Testis (tissue), 3 donors: ENCODE measurements around the gene SLMAP. TPM values are rescaled to one million over a fixed set of nuclear protein-coding genes. Genes with fewer than 3 reads are reported as not detected.
"Not testable (repeated sequence)": the region's sequence is repeated elsewhere in the genome, so short reads cannot be mapped to it uniquely, and the experiment has no call there.

ENCODE experiments used
- DNase-seq: peaks from one replicate; pipeline ENCODE4 v3.0.0-alpha.2; 2019
- H3K27ac ChIP-seq, 2 donors: fragments of 200-600 bp; sonication (generic); one replicate each; pipeline ENCODE4 v1.5.1; 2019
- H3K27me3 ChIP-seq: fragments of 200-600 bp; sonication (generic); one replicate; pipeline ENCODE4 v1.5.1; 2019
- H3K36me3 ChIP-seq: fragments of 200-600 bp; sonication (generic); one replicate; pipeline ENCODE4 v1.5.1; 2017; ENCODE audit warnings: low read depth; ENCODE audit errors: missing control alignments
- H3K4me1 ChIP-seq: fragments of 200-600 bp; sonication (generic); one replicate; pipeline ENCODE4 v1.5.1; 2019
- H3K4me3 ChIP-seq, 2 donors: fragments of 200-600 bp; sonication (generic); one replicate each; pipeline ENCODE4 v1.5.1; 2017 to 2019
- H3K9me3 ChIP-seq: fragments of 200-600 bp; sonication (generic); one replicate; pipeline ENCODE4 v1.5.1; 2017
- CTCF ChIP-seq, 3 experiments: fragments of 450-650 bp in 2 of 3; fragments of 200-600 bp in 1 of 3; sonication (generic) in 1 of 3; IDR thresholded peaks; one replicate each; pipeline ENCODE4 v1.5.1; 2016 to 2019; ENCODE audit warnings: antibody characterized with exemption in 3 of 3, mild to moderate bottlenecking in 2 of 3, moderate library complexity in 1 of 3
- POLR2A ChIP-seq: fragments of 450-650 bp; IDR thresholded peaks from one replicate; pipeline ENCODE4 v1.6.1; 2017; ENCODE audit warnings: antibody characterized with exemption, mild to moderate bottlenecking, moderate library complexity
- WGBS, 2 donors: methylation state at CpG; one replicate each; pipeline ENCODE4 v1.1.5; 2018; 5-methylcytosine and 5-hydroxymethylcytosine counted together
- intact Hi-C: fragments of 100-400 bp; cut with DNase I; formaldehyde crosslinking; loops from one replicate; pipeline ENCODE4 v1.15.1; 2023; ENCODE audit warnings: low total_unique reads
- polyA plus RNA-seq: library from polyadenylated mRNA; stranded (reverse); fragments of 350-450 nt; fragmentation: Illumina TruSeq; extraction: RNeasy Lipid Tissue Mini Kit (QIAGEN cat#74804); gene quantifications from one replicate; pipeline ENCODE4 v1.2.3, GENCODE V29; 2014; ENCODE audit warnings: low read depth, low replicate concordance; ENCODE audit not compliant: insufficient read depth
- total RNA-seq, 2 donors: library from RNA; depleted of rRNA; stranded (reverse); fragments of >200 nt; gene quantifications; one replicate each; pipeline ENCODE4 v1.2.3, GENCODE V29; 2016

The SLMAP gene
- total and polyA plus RNA-seq, 3 donors from 2014 or later: 58.8 to 126 (median 120) TPM

GRCh38 chr3:57862894-57863293 lies 106.8 kb downstream of the SLMAP start:
- intact Hi-C loops: no loop called here

GRCh38 chr3:57863380-57863779 lies 107.3 kb downstream of the SLMAP start:
- H3K9me3 ChIP-seq: no peaks in the 10 kb centered on the region
- TF ChIP-seq POLR2A: no peak
- TF ChIP-seq CTCF (IDR thresholded peaks at IDR 0.05): no peak
- no peaks in the 10 kb centered on the region for H3K36me3 ChIP-seq
- no peak for DNase-seq
- H3K4me1 ChIP-seq: no peaks in the 10 kb centered on the region
- WGBS, 2 donors: 72 to 81% methylated on average over 2 of the region's 2 CpGs
- intact Hi-C loops: no loop called here
- no peak overlapping the region for H3K4me3 ChIP-seq
- H3K27ac ChIP-seq: no peak overlapping the region
- H3K27me3 ChIP-seq: no peaks in the 10 kb centered on the region

More at GRCh38 chr3:57862894-57863293, 106.8 kb downstream of the SLMAP start:
- no peaks in the 10 kb centered on the region for H3K36me3 ChIP-seq
- H3K27ac ChIP-seq: no peak overlapping the region
- no peaks in the 10 kb centered on the region for H3K27me3 ChIP-seq
- H3K4me1 ChIP-seq: no peaks in the 10 kb centered on the region
- no peak overlapping the region for H3K4me3 ChIP-seq
- no peak for DNase-seq
- no peak for TF ChIP-seq CTCF (IDR thresholded peaks at IDR 0.05)
- no peak for TF ChIP-seq POLR2A
- H3K9me3 ChIP-seq: no peaks in the 10 kb centered on the region

- TF ChIP-seq CTCF (IDR thresholded peaks at IDR 0.05): peak; percentile 38 to 53 (median 48)
- no peak for TF ChIP-seq POLR2A
- whole genome bisulfite sequencing, 2 donors: 17 to 31% methylated on average over 1 of the region's 1 CpG
- intact Hi-C loops: no loop called here
- H3K36me3 ChIP-seq: no peaks in the 10 kb centered on the region
- no peaks in the 10 kb centered on the region for H3K27me3 ChIP-seq
- no peak overlapping the region for H3K4me3 ChIP-seq
- DNase-seq: no peak
- H3K27ac ChIP-seq: no peak overlapping the region
- H3K4me1 ChIP-seq: no peaks in the 10 kb centered on the region
- no peaks in the 10 kb centered on the region for H3K9me3 ChIP-seq
Observed at GRCh38 chr3:57864853-57865252, 108.7 kb downstream of the SLMAP start.

GRCh38 chr3:57869110-57869509 lies 113.0 kb downstream of the SLMAP start:
- H3K4me1 ChIP-seq, H3K9me3 ChIP-seq, H3K4me3 ChIP-seq, H3K36me3 ChIP-seq, intact Hi-C loops, DNase-seq, H3K27ac ChIP-seq, H3K27me3 ChIP-seq: not testable (repeated sequence)
- 83 to 87% methylated on average over 1 of the region's 1 CpG for WGBS, 2 donors

GRCh38 chr3:57872606-57873005 lies 116.5 kb downstream of the SLMAP start:
- DNase-seq: no peak
- TF ChIP-seq POLR2A (no peak), CTCF (IDR thresholded peaks at IDR 0.05) (no peak)
- intact Hi-C loops: no loop called here
- Histone ChIP-seq H3K4me1 (no peaks in the 10 kb centered on the region), H3K36me3 (no peaks in the 10 kb centered on the region), H3K9me3 (no peaks in the 10 kb centered on the region), H3K4me3 (no peak overlapping the region), H3K27ac (no peak overlapping the region), H3K27me3 (no peaks in the 10 kb centered on the region)
- 84 to 88% methylated on average over 4 of the region's 4 CpGs for WGBS, 2 donors
